ENCODE measurements around the gene THYN1. TPM values are rescaled to one million over a fixed set of nuclear protein-coding genes. Genes with fewer than 3 reads are reported as not detected.

The THYN1 gene
- total and polyA plus RNA-seq, 12 donors, result 32.8 to 91.0 (median 48.6) TPM

GRCh38 chr11:134226806-134227325 lies 26.3 kb downstream of the THYN1 start:
- H3K4me1 ChIP-seq (replicated peaks in 1 of 2), result peaks cover 18 to 67% of the 10 kb centered on the region in 2 donors

DNA sequence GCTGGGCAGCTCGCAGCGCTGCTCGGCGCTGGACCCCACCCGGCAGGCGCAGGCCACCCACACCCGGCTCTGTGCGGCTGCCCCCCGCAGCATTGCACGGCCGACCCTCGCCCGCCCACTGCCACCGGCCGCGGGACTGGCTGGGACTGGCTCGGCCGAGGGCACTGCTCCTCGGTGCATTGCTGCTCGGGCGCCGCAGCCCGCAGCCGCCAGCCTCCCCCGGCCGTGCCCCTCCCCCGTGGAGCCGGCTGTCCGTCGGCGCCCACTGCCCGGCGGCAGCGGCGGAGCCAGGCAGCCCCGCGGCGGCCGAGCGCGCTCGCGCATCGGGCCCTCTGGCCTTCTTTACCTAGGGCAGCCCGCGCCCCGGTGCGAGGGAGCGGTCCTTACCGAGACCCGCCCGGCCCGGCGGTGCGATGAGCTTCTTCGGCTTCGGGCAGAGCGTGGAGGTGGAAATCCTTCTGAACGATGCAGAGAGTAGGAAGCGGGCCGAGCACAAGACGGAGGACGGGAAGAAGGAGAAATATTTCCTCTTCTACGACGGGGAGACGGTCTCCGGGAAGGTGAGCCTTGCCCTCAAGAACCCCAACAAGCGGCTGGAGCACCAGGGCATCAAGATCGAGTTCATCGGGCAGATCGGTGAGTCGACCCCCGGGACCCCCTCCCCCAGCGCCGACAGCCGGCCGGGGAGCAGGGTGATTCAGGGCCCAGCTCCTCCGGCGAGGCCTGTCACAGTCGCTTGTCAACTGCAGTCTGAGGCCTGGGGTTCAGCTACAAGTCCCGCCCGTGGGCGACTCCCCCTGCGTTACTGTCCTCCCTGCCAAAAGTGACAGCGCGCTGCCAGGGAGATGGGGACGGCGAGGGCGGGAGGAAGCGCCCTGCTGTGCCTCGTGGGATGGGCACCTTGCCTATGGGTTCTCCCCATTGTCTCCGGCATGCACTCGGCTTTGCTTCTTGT lies 28.2 kb downstream of the THYN1 start:
- no peaks in the 10 kb centered on the region for H3K27me3 ChIP-seq
- no peaks in the 10 kb centered on the region for H3K9me3 ChIP-seq (replicated peaks in 1 of 3)
- TF ChIP-seq POLR2A (IDR thresholded peaks at IDR 0.05), result peak in 1 of 2 donors; percentile 74
- no peak for TF ChIP-seq CTCF (IDR thresholded peaks at IDR 0.05)
- H3K36me3 ChIP-seq (replicated peaks in 1 of 2), result peaks cover 0 to 2% of the 10 kb centered on the region in 2 donors
- peaks cover 14 to 55% of the 10 kb centered on the region in 2 donors for H3K4me1 ChIP-seq (replicated peaks in 1 of 2)
- intact Hi-C loops (cut with DNase I), result no loop called here
- 0 to 3% (median 1%) methylated on average over 8 to 93 of the region's 93 CpGs for WGBS, 4 donors
- H3K4me3 ChIP-seq, result peak overlapping the region; percentile 26 to 97 (median 66)
- DNase-seq, result peak; percentile 60 to 91 (median 82)
- peak overlapping the region; percentile 57 to 92 (median 89) for H3K27ac ChIP-seq

More at GRCh38 chr11:134226806-134227325, 26.3 kb downstream of the THYN1 start:
- TF ChIP-seq POLR2A (IDR thresholded peaks at IDR 0.05) (no peak), CTCF (IDR thresholded peaks at IDR 0.05) (no peak)
- Histone ChIP-seq H3K4me3 (no peak overlapping the region), H3K27me3 (no peaks in the 10 kb centered on the region), H3K36me3 (replicated peaks in 1 of 2) (no peaks in the 10 kb centered on the region), H3K9me3 (replicated peaks in 1 of 3) (no peaks in the 10 kb centered on the region), H3K27ac (no peak overlapping the region)
- WGBS, 4 donors, result 80 to 90% (median 87%) methylated on average over 5 of the region's 5 CpGs
- no peak for DNase-seq
- intact Hi-C loops (cut with DNase I), result no loop called here

GRCh38 chr11:134223836-134224709 lies 29.1 kb downstream of the THYN1 start, which contains the start of the genes NCAPD3 and VPS26B:
Gene NCAPD3, minus strand, starts transcription at chr11:134223967. Its CDS starts 41 bp downstream, at chr11:134223926.
Gene VPS26B, plus strand, starts transcription at chr11:134224671. Its CDS starts 452 bp downstream, at chr11:134225123.
- H3K4me3 ChIP-seq, result peak within 1 kb of the TSS; percentile 63 to 97 (median 70)
- H3K4me1 ChIP-seq (replicated peaks in 1 of 2), result peaks cover 14 to 46% of the 10 kb centered on the region in 2 donors
- H3K36me3 ChIP-seq (replicated peaks in 1 of 2), result peaks cover 0 to 10% of the 10 kb centered on the region in 2 donors
- TF ChIP-seq POLR2A (IDR thresholded peaks at IDR 0.05) (peak; percentile 85 to 93), CTCF (IDR thresholded peaks at IDR 0.05) (peak in 1 of 6 experiments; percentile 6)
- peak; percentile 95 to 99 (median 98) for DNase-seq
- no peaks in the 10 kb centered on the region for H3K9me3 ChIP-seq (replicated peaks in 1 of 3)
- 0 to 1% (median 0%) methylated on average over 29 to 89 of the region's 89 CpGs for WGBS, 4 donors
- intact Hi-C loops (cut with DNase I), result no loop called here
- no peaks in the 10 kb centered on the region for H3K27me3 ChIP-seq
- peak within 1 kb of the TSS; percentile 62 to 92 (median 89) for H3K27ac ChIP-seq

Measured in adrenal gland (tissue), 12 donors.